Liver (tissue), 9 donors: ENCODE results near the gene CCDC50. TPM values are rescaled to one million over a fixed set of nuclear protein-coding genes. Genes with fewer than 3 reads are reported as not detected.

Source experiments
- DNase-seq: peaks from one replicate; pipeline ENCODE4 v3.0.0-alpha.2; 2017; ENCODE audit warnings: low spot score
- H3K27ac ChIP-seq, 2 donors: one replicate each; pipeline ENCODE4 v1.7.0; 2013; ENCODE audit warnings: inconsistent platforms in 2 of 2, low read length in 2 of 2, control low read depth in 1 of 2, low read depth in 1 of 2, mild to moderate bottlenecking in 1 of 2
- H3K27me3 ChIP-seq, 4 donors: one replicate each; pipeline versions ENCODE4 v1.6.1 to v1.7.0; 2013; ENCODE audit warnings: low read length in 3 of 4, inconsistent platforms in 1 of 4, mild to moderate bottlenecking in 1 of 4, moderate library complexity in 1 of 4; ENCODE audit not compliant: control insufficient read depth in 4 of 4, insufficient read depth in 4 of 4
- H3K36me3 ChIP-seq, 4 donors: one replicate each; pipeline versions ENCODE4 v1.6.1 to v1.7.0; 2013; ENCODE audit warnings: low read length in 3 of 4, mild to moderate bottlenecking in 3 of 4, low read depth in 1 of 4, moderate library complexity in 1 of 4; ENCODE audit not compliant: control insufficient read depth in 4 of 4, insufficient read depth in 3 of 4
- H3K4me1 ChIP-seq, 4 donors: one replicate each; pipeline versions ENCODE4 v1.6.1 to v1.7.0; 2013; ENCODE audit warnings: low read length in 3 of 4, mild to moderate bottlenecking in 3 of 4, moderate library complexity in 1 of 4; ENCODE audit not compliant: control insufficient read depth in 4 of 4, insufficient read depth in 4 of 4
- H3K4me3 ChIP-seq, 3 donors: one replicate each; pipeline versions ENCODE4 v1.6.1 to v1.7.0; 2013; ENCODE audit warnings: low read length in 3 of 3, control low read depth in 1 of 3, low read depth in 1 of 3, mild to moderate bottlenecking in 1 of 3
- H3K9ac ChIP-seq, 2 donors: one replicate each; pipeline ENCODE4 v1.7.0; 2013; ENCODE audit warnings: low read length in 2 of 2, mild to moderate bottlenecking in 2 of 2, moderate library complexity in 2 of 2, control low read depth in 1 of 2, low read depth in 1 of 2
- H3K9me3 ChIP-seq, 4 donors: one replicate each; pipeline versions ENCODE4 v1.6.1 to v1.7.0; 2013; ENCODE audit warnings: low read length in 3 of 4; ENCODE audit not compliant: control insufficient read depth in 4 of 4
- EGR1 ChIP-seq, 2 donors: IDR thresholded peaks; 2 replicates each; pipeline ENCODE4 v1.6.1; 2016 to 2018; ENCODE audit warnings: antibody characterized with exemption in 2 of 2, low read depth in 2 of 2
- FOXA1 ChIP-seq: IDR thresholded peaks from 2 replicates; pipeline ENCODE4 v1.6.1; 2016; ENCODE audit warnings: antibody characterized with exemption
- GABPA ChIP-seq, 2 donors: IDR thresholded peaks in 1 of 2; conservative IDR thresholded peaks in 1 of 2; 2 replicates each; pipeline ENCODE4 v1.6.1; 2016; ENCODE audit warnings: antibody characterized with exemption in 2 of 2, mild to moderate bottlenecking in 1 of 2, moderate library complexity in 1 of 2
- HNF4A ChIP-seq, 2 donors: conservative IDR thresholded peaks; 2 replicates each; pipeline ENCODE4 v1.6.1; 2016; ENCODE audit warnings: antibody characterized with exemption in 2 of 2, mild to moderate bottlenecking in 2 of 2
- HNF4G ChIP-seq: IDR thresholded peaks from 2 replicates; pipeline ENCODE4 v1.6.1; 2016; ENCODE audit warnings: antibody characterized with exemption
- JUND ChIP-seq, 2 donors: IDR thresholded peaks; 2 replicates each; pipeline ENCODE4 v1.6.1; 2016; ENCODE audit warnings: antibody characterized with exemption in 2 of 2
- NR2F2 ChIP-seq: IDR thresholded peaks from 2 replicates; pipeline ENCODE4 v1.6.1; 2016; ENCODE audit warnings: antibody characterized with exemption
- RAD21 ChIP-seq, 2 donors: IDR thresholded peaks; 2 replicates each; pipeline ENCODE4 v1.6.1; 2016; ENCODE audit warnings: antibody characterized with exemption in 2 of 2, mild to moderate bottlenecking in 2 of 2
- RXRA ChIP-seq, 2 donors: IDR thresholded peaks; 2 replicates each; pipeline ENCODE4 v1.6.1; 2017 to 2018; ENCODE audit warnings: antibody characterized with exemption in 2 of 2, mild to moderate bottlenecking in 1 of 2
- SP1 ChIP-seq: IDR thresholded peaks from 2 replicates; pipeline ENCODE4 v1.6.1; 2018; ENCODE audit warnings: antibody characterized with exemption, mild to moderate bottlenecking
- TAF1 ChIP-seq: conservative IDR thresholded peaks from 2 replicates; pipeline ENCODE4 v1.6.1; 2016; ENCODE audit warnings: antibody characterized with exemption, mild to moderate bottlenecking
- YY1 ChIP-seq: IDR thresholded peaks from 2 replicates; pipeline ENCODE4 v1.6.1; 2016; ENCODE audit warnings: antibody characterized with exemption, mild to moderate bottlenecking
- WGBS: extraction: QIAGEN DNeasy Blood & Tissue Kit; methylation state at CpG from one replicate; pipeline ENCODE4 v1.1.7; 2013; 5-methylcytosine and 5-hydroxymethylcytosine counted together
- polyA plus RNA-seq, 2 donors: library from polyadenylated mRNA; stranded (reverse) in 1 of 2; unstranded in 1 of 2; fragments of 200-250 nt in 1 of 2; fragments of >200 nt in 1 of 2; fragmentation: Nextera tagmentation in 1 of 2; extraction: Ambion mirVana in 1 of 2; gene quantifications; one replicate each; pipeline versions ENCODE4 v1.2.1 to v1.2.3, GENCODE V29; 2013 to 2015
- total RNA-seq, 2 donors: library from RNA; depleted of rRNA; stranded (reverse); fragments of >200 nt; gene quantifications; one replicate each; pipeline ENCODE4 v1.2.3, GENCODE V29; 2014
- TF ChIP-seq, protein P1 (sequence below): IDR thresholded peaks from 2 replicates; pipeline ENCODE4 v1.6.1; 2016; ENCODE audit warnings: antibody characterized with exemption, mild to moderate bottlenecking
- TF ChIP-seq, protein P2 (sequence below): IDR thresholded peaks from 2 replicates; pipeline ENCODE4 v1.6.1; 2016; ENCODE audit warnings: antibody characterized with exemption
- TF ChIP-seq, protein P3 (sequence below): IDR thresholded peaks from 2 replicates; pipeline ENCODE4 v1.6.1; 2016; ENCODE audit warnings: antibody characterized with exemption
- TF ChIP-seq, protein P4 (sequence below): IDR thresholded peaks from 2 replicates; pipeline ENCODE4 v1.6.1; 2016; ENCODE audit warnings: antibody characterized with exemption
- donor health status: healthy.
- donor health status: healthy.
- donor health status: healthy.
- donor health status: healthy.
- donor health status: healthy.

Gene CCDC50
- total and polyA plus RNA-seq, 4 donors: 15.4 to 69.0 (median 33.6) TPM

DNA sequence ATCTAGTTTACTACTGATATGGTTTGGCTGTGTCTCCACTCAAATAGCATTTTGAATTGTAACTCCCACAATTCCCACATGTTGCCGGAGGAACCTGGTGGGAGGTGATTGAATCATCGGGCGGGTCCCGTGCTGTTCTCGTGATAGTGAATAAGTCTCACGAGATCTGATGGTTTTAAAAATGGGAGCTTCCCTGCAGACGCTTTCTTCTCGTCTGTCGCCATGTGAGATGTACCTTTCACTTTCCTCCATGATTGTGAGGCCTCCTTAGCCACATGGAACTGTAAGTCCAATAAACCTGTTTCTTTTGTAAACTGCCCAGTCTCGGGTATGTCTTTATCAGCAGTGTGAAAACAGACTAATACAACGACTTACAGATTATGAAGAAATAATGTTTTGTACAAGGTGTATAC lies 96.1 kb downstream of the CCDC50 start:
- Histone ChIP-seq H3K27ac (no peak overlapping the region), H3K36me3 (no peaks in the 10 kb centered on the region), H3K4me3 (no peak overlapping the region), H3K4me1 (peaks cover 0 to 8% (median under 1%) of the 10 kb centered on the region in 4 donors), H3K9ac (no peak overlapping the region), H3K27me3 (no peaks in the 10 kb centered on the region), H3K9me3 (no peaks in the 10 kb centered on the region)
- WGBS: 93% methylated on average over 11 of the region's 11 CpGs
- TF ChIP-seq FOXA1: no peak
- TF ChIP-seq, protein P1, sequence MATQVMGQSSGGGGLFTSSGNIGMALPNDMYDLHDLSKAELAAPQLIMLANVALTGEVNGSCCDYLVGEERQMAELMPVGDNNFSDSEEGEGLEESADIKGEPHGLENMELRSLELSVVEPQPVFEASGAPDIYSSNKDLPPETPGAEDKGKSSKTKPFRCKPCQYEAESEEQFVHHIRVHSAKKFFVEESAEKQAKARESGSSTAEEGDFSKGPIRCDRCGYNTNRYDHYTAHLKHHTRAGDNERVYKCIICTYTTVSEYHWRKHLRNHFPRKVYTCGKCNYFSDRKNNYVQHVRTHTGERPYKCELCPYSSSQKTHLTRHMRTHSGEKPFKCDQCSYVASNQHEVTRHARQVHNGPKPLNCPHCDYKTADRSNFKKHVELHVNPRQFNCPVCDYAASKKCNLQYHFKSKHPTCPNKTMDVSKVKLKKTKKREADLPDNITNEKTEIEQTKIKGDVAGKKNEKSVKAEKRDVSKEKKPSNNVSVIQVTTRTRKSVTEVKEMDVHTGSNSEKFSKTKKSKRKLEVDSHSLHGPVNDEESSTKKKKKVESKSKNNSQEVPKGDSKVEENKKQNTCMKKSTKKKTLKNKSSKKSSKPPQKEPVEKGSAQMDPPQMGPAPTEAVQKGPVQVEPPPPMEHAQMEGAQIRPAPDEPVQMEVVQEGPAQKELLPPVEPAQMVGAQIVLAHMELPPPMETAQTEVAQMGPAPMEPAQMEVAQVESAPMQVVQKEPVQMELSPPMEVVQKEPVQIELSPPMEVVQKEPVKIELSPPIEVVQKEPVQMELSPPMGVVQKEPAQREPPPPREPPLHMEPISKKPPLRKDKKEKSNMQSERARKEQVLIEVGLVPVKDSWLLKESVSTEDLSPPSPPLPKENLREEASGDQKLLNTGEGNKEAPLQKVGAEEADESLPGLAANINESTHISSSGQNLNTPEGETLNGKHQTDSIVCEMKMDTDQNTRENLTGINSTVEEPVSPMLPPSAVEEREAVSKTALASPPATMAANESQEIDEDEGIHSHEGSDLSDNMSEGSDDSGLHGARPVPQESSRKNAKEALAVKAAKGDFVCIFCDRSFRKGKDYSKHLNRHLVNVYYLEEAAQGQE: no peak
- no peak for TF ChIP-seq NR2F2
- TF ChIP-seq YY1: no peak
- TF ChIP-seq GABPA (IDR thresholded peaks at IDR 0.05 in 1 of 2, conservative IDR thresholded peaks at IDR 0.05 in 1 of 2): no peak
- TF ChIP-seq RAD21 (IDR thresholded peaks at IDR 0.05): no peak
- no peak for TF ChIP-seq EGR1 (IDR thresholded peaks at IDR 0.05; ENCODE audit: low read depth in 2 of 2)
- no peak for TF ChIP-seq SP1
- TF ChIP-seq, protein P2, sequence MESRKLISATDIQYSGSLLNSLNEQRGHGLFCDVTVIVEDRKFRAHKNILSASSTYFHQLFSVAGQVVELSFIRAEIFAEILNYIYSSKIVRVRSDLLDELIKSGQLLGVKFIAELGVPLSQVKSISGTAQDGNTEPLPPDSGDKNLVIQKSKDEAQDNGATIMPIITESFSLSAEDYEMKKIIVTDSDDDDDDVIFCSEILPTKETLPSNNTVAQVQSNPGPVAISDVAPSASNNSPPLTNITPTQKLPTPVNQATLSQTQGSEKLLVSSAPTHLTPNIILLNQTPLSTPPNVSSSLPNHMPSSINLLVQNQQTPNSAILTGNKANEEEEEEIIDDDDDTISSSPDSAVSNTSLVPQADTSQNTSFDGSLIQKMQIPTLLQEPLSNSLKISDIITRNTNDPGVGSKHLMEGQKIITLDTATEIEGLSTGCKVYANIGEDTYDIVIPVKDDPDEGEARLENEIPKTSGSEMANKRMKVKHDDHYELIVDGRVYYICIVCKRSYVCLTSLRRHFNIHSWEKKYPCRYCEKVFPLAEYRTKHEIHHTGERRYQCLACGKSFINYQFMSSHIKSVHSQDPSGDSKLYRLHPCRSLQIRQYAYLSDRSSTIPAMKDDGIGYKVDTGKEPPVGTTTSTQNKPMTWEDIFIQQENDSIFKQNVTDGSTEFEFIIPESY: no peak
- TF ChIP-seq, protein P3, sequence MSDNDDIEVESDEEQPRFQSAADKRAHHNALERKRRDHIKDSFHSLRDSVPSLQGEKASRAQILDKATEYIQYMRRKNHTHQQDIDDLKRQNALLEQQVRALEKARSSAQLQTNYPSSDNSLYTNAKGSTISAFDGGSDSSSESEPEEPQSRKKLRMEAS: no peak
- TF ChIP-seq TAF1: no peak
- TF ChIP-seq RXRA (IDR thresholded peaks at IDR 0.05): no peak
- DNase-seq: no peak

DNA sequence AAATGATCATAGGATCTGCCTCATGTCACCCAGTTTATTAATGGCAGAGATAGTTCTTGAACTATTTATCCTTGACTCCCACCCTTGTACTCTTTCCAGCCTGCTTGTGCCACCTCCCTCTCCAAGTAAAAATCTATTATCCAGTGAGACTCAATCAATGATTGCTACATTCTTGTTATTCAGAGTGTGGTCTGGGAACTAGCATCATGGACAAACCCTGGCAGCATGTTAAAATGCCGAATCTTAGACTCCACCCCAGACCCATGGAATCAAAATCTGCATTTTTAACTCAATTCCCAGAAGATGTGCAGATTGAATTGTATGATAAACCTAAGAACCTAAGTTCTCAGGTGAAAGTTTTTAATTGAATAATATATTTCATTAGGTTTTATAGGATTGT lies 97.1 kb downstream of the CCDC50 start:
- H3K9ac ChIP-seq: no peak overlapping the region
- H3K4me1 ChIP-seq: peaks cover 0 to 18% (median 11%) of the 10 kb centered on the region in 4 donors
- H3K27me3 ChIP-seq: no peaks in the 10 kb centered on the region
- no peaks in the 10 kb centered on the region for H3K36me3 ChIP-seq
- H3K27ac ChIP-seq: no peak overlapping the region
- 83% methylated on average over 1 of the region's 1 CpG for WGBS
- no peak overlapping the region for H3K4me3 ChIP-seq
- TF ChIP-seq NR2F2 (no peak), RXRA (IDR thresholded peaks at IDR 0.05) (no peak), TAF1 (no peak), JUND (IDR thresholded peaks at IDR 0.05) (no peak), RAD21 (IDR thresholded peaks at IDR 0.05) (no peak), HNF4G (no peak), SP1 (no peak), HNF4A (conservative IDR thresholded peaks at IDR 0.05) (no peak)
- TF ChIP-seq, protein P1: no peak
- TF ChIP-seq, protein P2: no peak
- TF ChIP-seq, protein P3: no peak
- TF ChIP-seq, protein P4, sequence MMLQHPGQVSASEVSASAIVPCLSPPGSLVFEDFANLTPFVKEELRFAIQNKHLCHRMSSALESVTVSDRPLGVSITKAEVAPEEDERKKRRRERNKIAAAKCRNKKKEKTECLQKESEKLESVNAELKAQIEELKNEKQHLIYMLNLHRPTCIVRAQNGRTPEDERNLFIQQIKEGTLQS: no peak
- no peaks in the 10 kb centered on the region for H3K9me3 ChIP-seq
- DNase-seq: no peak
